H9 (cell line): ENCODE results near the gene HHLA2. TPM values are rescaled to one million over a fixed set of nuclear protein-coding genes. Genes with fewer than 3 reads are reported as not detected.

Source experiments
- DNase-seq: peaks from one replicate; pipeline ENCODE4 v3.0.0-alpha.2; 2017
- H2AFZ ChIP-seq: one replicate; pipeline ENCODE4 v1.6.1; 2013; ENCODE audit warnings: mild to moderate bottlenecking, low read length, control low read depth, moderate library complexity
- H2AK5ac ChIP-seq: 2 replicates; pipeline ENCODE4 v1.6.1; 2013; ENCODE audit warnings: low read length, control low read depth, mixed read lengths; ENCODE audit not compliant: insufficient read length
- H2BK120ac ChIP-seq: one replicate; pipeline ENCODE4 v1.6.1; 2013; ENCODE audit warnings: low read depth, mild to moderate bottlenecking, low read length, control low read depth, inconsistent platforms; ENCODE audit not compliant: poor library complexity, severe bottlenecking
- H2BK12ac ChIP-seq: 2 replicates; pipeline ENCODE4 v1.6.1; 2013; ENCODE audit warnings: low read length, control low read depth, mixed read lengths, low read depth; ENCODE audit not compliant: insufficient read length
- H2BK15ac ChIP-seq: 2 replicates; pipeline ENCODE4 v1.6.1; 2013; ENCODE audit warnings: low read depth, low read length, control low read depth
- H2BK20ac ChIP-seq: one replicate; pipeline ENCODE4 v1.6.1; 2013; ENCODE audit warnings: low read depth, mild to moderate bottlenecking, low read length, control low read depth, inconsistent platforms; ENCODE audit not compliant: poor library complexity, severe bottlenecking
- H2BK5ac ChIP-seq: 2 replicates; pipeline ENCODE4 v1.6.1; 2013; ENCODE audit warnings: low read length, control low read depth, mixed read lengths; ENCODE audit not compliant: insufficient read length
- H3K14ac ChIP-seq: 2 replicates; pipeline ENCODE4 v1.6.1; 2013; ENCODE audit warnings: low read length, control low read depth; ENCODE audit not compliant: insufficient read depth
- H3K18ac ChIP-seq: 2 replicates; pipeline ENCODE4 v1.6.1; 2013; ENCODE audit warnings: low read depth, mild to moderate bottlenecking, mixed read lengths, low read length, control low read depth; ENCODE audit not compliant: insufficient read length
- H3K23ac ChIP-seq: 2 replicates; pipeline ENCODE4 v1.6.1; 2013; ENCODE audit warnings: low read length, control low read depth, mixed read lengths, low read depth; ENCODE audit not compliant: insufficient read length
- H3K23me2 ChIP-seq: 2 replicates; pipeline ENCODE4 v1.6.1; 2013; ENCODE audit warnings: low read depth, mild to moderate bottlenecking, mixed read lengths, low read length, control low read depth; ENCODE audit not compliant: insufficient read length, poor library complexity, severe bottlenecking
- H3K27ac ChIP-seq: 2 replicates; pipeline ENCODE4 v1.5.1; 2013; ENCODE audit warnings: low read length, control low read depth, mixed read lengths, low read depth; ENCODE audit not compliant: insufficient read length
- H3K27me3 ChIP-seq: 2 replicates; pipeline ENCODE4 v1.6.1; 2013; ENCODE audit warnings: low read length, control low read depth, inconsistent platforms; ENCODE audit not compliant: insufficient read depth
- H3K4ac ChIP-seq: 2 replicates; pipeline ENCODE4 v1.6.1; 2013; ENCODE audit warnings: low read depth, mild to moderate bottlenecking, control low read depth, inconsistent platforms, low read length, moderate library complexity
- H3K4me1 ChIP-seq: 2 replicates; pipeline ENCODE4 v1.6.1; 2013; ENCODE audit warnings: low read length, control low read depth, inconsistent platforms; ENCODE audit not compliant: insufficient read depth
- H3K4me2 ChIP-seq: 2 replicates; pipeline ENCODE4 v1.6.1; 2013; ENCODE audit warnings: low read length, control low read depth, mixed read lengths; ENCODE audit not compliant: insufficient read length, insufficient read depth
- H3K56ac ChIP-seq: 2 replicates; pipeline ENCODE4 v1.6.1; 2013; ENCODE audit warnings: low read depth, mild to moderate bottlenecking, mixed read lengths, low read length, control low read depth; ENCODE audit not compliant: insufficient read length
- H3K79me1 ChIP-seq: 2 replicates; pipeline ENCODE4 v1.6.1; 2013; ENCODE audit warnings: low read depth, mild to moderate bottlenecking, moderate library complexity, low read length, control low read depth, inconsistent platforms; ENCODE audit not compliant: insufficient read depth, poor library complexity, severe bottlenecking
- H3K79me2 ChIP-seq: 2 replicates; pipeline ENCODE4 v1.6.1; 2013; ENCODE audit warnings: low read length, control low read depth, inconsistent platforms; ENCODE audit not compliant: insufficient read depth
- H3K9ac ChIP-seq: 2 replicates; pipeline ENCODE4 v1.6.1; 2013; ENCODE audit warnings: low read length, control low read depth, mixed read lengths; ENCODE audit not compliant: insufficient read length; ENCODE audit errors: extremely low read depth
- H3K9me3 ChIP-seq: one replicate; pipeline ENCODE4 v1.6.1; 2013; ENCODE audit warnings: low read depth, low read length, inconsistent platforms; ENCODE audit not compliant: control insufficient read depth
- H3T11ph ChIP-seq: one replicate; pipeline ENCODE4 v1.6.1; 2013; ENCODE audit warnings: mild to moderate bottlenecking, low read length, control low read depth, inconsistent platforms
- H4K20me1 ChIP-seq: one replicate; pipeline ENCODE4 v1.6.1; 2013; ENCODE audit not compliant: control insufficient read depth, insufficient read length, insufficient read depth
- H4K5ac ChIP-seq: 2 replicates; pipeline ENCODE4 v1.6.1; 2013; ENCODE audit warnings: low read depth, mild to moderate bottlenecking, mixed read lengths, low read length, control low read depth; ENCODE audit not compliant: insufficient read length
- H4K8ac ChIP-seq: replicated peaks from 2 replicates; pipeline ENCODE4 v1.6.1; 2013; ENCODE audit warnings: low read length, control low read depth, mixed read lengths, low read depth; ENCODE audit not compliant: insufficient read length
- H4K91ac ChIP-seq: 2 replicates; pipeline ENCODE4 v1.6.1; 2013; ENCODE audit warnings: low read depth, mild to moderate bottlenecking, moderate library complexity, mixed read lengths, low read length, control low read depth; ENCODE audit not compliant: insufficient read length
- H3K27ac Mint-ChIP-seq, 3 experiments: 2 replicates in 2 of 3; 3 replicates in 1 of 3; pipeline ENCODE4 v1.8.0; 2020 to 2021; ENCODE audit warnings: mixed read lengths in 3 of 3, mild to moderate bottlenecking in 1 of 3, moderate library complexity in 1 of 3
- H3K27me3 Mint-ChIP-seq: 2 replicates; pipeline ENCODE4 v1.8.0; 2021; ENCODE audit warnings: low read depth, mild to moderate bottlenecking, moderate library complexity, mixed read lengths
- H3K36me3 Mint-ChIP-seq, 3 experiments: 2 replicates in 2 of 3; 3 replicates in 1 of 3; pipeline ENCODE4 v1.8.0; 2020 to 2021; ENCODE audit warnings: low read depth in 3 of 3, mixed read lengths in 3 of 3; ENCODE audit not compliant: insufficient read depth in 1 of 3
- H3K4me1 Mint-ChIP-seq, 2 experiments: 2 replicates each; pipeline ENCODE4 v1.8.0; 2020; ENCODE audit warnings: mixed read lengths in 2 of 2
- H3K4me3 Mint-ChIP-seq, 2 experiments: 2 replicates in 1 of 2; 3 replicates in 1 of 2; pipeline ENCODE4 v1.8.0; 2020 to 2021; ENCODE audit warnings: mild to moderate bottlenecking in 2 of 2, mixed read lengths in 2 of 2, moderate library complexity in 1 of 2
- H3K9me3 Mint-ChIP-seq, 2 experiments: 2 replicates in 1 of 2; 3 replicates in 1 of 2; pipeline ENCODE4 v1.8.0; 2020; ENCODE audit warnings: mild to moderate bottlenecking in 2 of 2, mixed read lengths in 2 of 2, moderate library complexity in 1 of 2
- WGBS: extraction: QIAGEN DNeasy Blood & Tissue Kit; methylation state at CpG from one replicate; pipeline ENCODE4 v1.1.7; 2013; ENCODE audit warnings: missing lambda C conversion rate, low lambda C conversion rate, mixed read lengths; ENCODE audit not compliant: insufficient read length; ENCODE audit errors: extremely low coverage; 5-methylcytosine and 5-hydroxymethylcytosine counted together
- total RNA-seq: library from RNA; stranded (reverse); gene quantifications from 2 replicates; pipeline ENCODE4 v1.2.1, GENCODE V29; 2021
- TF ChIP-seq, protein P1 (sequence below): fragments of 200-600 bp; sonication (generic); conservative IDR thresholded peaks from 3 replicates; pipeline ENCODE4 v1.8.0; 2021; ENCODE audit warnings: antibody characterized with exemption, mild to moderate bottlenecking

Gene HHLA2
- total RNA-seq, 1 experiment from 2014 or later = not detected

DNA sequence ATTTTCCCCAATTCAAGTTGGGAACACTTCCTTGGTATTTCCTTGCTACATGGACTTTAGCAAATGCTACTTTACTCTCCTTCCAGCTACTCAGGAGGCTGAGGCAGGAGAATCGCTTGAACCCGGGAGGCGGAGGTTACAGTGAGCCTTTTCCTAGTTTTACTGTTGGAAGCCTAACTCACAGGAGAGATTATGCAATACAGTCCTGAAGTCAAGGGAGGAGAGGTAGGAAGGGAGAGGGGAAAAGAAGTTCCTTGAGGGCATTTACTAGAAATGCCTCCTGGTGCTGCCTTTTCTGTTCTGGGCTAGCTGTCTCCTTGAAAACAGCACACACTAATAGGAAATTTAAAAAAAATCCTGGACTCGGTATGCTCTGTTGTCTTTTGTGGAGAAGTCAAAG is 6.2 kb downstream of the HHLA2 start:
- Histone ChIP-seq H2BK15ac (no peak overlapping the region), H3K4me1 (no peaks in the 10 kb centered on the region), H3K23me2 (no peaks in the 10 kb centered on the region), H3K27ac (no peak overlapping the region), H3K14ac (no peak overlapping the region), H2AFZ (no peak overlapping the region), H3K79me2 (no peaks in the 10 kb centered on the region), H3K23ac (no peak overlapping the region), H3K27me3 (no peaks in the 10 kb centered on the region), H3K56ac (no peak overlapping the region), H2BK12ac (no peak overlapping the region), H4K91ac (no peak overlapping the region), H2AK5ac (no peak overlapping the region), H3K4me2 (no peak overlapping the region), H4K5ac (no peak overlapping the region), H3K79me1 (no peaks in the 10 kb centered on the region), H3K9me3 (no peaks in the 10 kb centered on the region), H3K9ac (no peak overlapping the region), H4K8ac (no peak overlapping the region), H3K18ac (no peak overlapping the region), H2BK20ac (no peak overlapping the region), H3T11ph (no peak overlapping the region), H2BK120ac (no peak overlapping the region), H3K4ac (no peak overlapping the region), H2BK5ac (no peak overlapping the region), H4K20me1 (no peaks in the 10 kb centered on the region)
- H3K4me3 Mint-ChIP-seq = no peak overlapping the region
- no peaks in the 10 kb centered on the region for H3K9me3 Mint-ChIP-seq
- H3K36me3 Mint-ChIP-seq = no peaks in the 10 kb centered on the region
- peaks cover 18 to 26% of the 10 kb centered on the region in 2 experiments for H3K4me1 Mint-ChIP-seq
- no peak overlapping the region; a peak in 1 of 7 replicates for H3K27ac Mint-ChIP-seq
- WGBS = no CpG with 5 or more reads among the region's 4 CpGs
- no peak for DNase-seq
- no peaks in the 10 kb centered on the region for H3K27me3 Mint-ChIP-seq
- TF ChIP-seq, protein P1, sequence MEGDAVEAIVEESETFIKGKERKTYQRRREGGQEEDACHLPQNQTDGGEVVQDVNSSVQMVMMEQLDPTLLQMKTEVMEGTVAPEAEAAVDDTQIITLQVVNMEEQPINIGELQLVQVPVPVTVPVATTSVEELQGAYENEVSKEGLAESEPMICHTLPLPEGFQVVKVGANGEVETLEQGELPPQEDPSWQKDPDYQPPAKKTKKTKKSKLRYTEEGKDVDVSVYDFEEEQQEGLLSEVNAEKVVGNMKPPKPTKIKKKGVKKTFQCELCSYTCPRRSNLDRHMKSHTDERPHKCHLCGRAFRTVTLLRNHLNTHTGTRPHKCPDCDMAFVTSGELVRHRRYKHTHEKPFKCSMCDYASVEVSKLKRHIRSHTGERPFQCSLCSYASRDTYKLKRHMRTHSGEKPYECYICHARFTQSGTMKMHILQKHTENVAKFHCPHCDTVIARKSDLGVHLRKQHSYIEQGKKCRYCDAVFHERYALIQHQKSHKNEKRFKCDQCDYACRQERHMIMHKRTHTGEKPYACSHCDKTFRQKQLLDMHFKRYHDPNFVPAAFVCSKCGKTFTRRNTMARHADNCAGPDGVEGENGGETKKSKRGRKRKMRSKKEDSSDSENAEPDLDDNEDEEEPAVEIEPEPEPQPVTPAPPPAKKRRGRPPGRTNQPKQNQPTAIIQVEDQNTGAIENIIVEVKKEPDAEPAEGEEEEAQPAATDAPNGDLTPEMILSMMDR = no peak
